ENCODE measurements around the gene PRAMEF20.
"Not testable (repeated sequence)": the region's sequence is repeated elsewhere in the genome, so short reads cannot be mapped to it uniquely, and the experiment has no call there.

DNA sequence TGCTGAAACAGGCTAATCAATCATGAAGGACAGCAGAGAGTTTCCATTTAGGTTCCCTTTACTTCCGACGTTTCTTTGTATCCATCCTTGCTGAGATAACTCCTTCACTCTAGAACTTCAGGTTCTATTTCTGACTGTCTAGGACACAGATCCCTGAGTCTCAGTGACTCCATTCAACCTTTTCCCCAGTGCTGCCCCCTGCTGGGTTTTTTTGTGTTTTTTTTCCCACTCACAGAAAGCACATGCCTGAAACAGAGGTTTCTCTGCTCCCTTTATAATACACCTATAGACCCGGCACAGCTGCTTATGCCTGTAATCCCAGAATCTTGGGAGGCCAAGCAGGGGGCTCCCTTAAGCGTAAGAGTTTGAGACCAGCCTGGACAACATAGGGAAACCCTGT lies 41.7 kb upstream of the PRAMEF20 start:
- TF ChIP-seq, protein P1, sequence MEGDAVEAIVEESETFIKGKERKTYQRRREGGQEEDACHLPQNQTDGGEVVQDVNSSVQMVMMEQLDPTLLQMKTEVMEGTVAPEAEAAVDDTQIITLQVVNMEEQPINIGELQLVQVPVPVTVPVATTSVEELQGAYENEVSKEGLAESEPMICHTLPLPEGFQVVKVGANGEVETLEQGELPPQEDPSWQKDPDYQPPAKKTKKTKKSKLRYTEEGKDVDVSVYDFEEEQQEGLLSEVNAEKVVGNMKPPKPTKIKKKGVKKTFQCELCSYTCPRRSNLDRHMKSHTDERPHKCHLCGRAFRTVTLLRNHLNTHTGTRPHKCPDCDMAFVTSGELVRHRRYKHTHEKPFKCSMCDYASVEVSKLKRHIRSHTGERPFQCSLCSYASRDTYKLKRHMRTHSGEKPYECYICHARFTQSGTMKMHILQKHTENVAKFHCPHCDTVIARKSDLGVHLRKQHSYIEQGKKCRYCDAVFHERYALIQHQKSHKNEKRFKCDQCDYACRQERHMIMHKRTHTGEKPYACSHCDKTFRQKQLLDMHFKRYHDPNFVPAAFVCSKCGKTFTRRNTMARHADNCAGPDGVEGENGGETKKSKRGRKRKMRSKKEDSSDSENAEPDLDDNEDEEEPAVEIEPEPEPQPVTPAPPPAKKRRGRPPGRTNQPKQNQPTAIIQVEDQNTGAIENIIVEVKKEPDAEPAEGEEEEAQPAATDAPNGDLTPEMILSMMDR (IDR thresholded peaks at IDR 0.05; ENCODE audit: borderline replicate concordance, extremely low read depth, low read length, poor library complexity, severe bottlenecking): peak; percentile 50
- not testable (repeated sequence) for TF ChIP-seq EZH2 (IDR thresholded peaks at IDR 0.05; ENCODE audit: borderline replicate concordance, low read depth, low read length, severe bottlenecking)

Data from DND-41 (cell line).